Measurements from ENCODE around the gene DVL1. TPM values are rescaled to one million over a fixed set of nuclear protein-coding genes. Genes with fewer than 3 reads are reported as not detected.

The DVL1 gene
- total RNA-seq, 1 experiment from 2014 or later: 91.4 TPM

GRCh38 chr1:1309251-1310108, 39.7 kb downstream of the DVL1 start (continued):
- TF ChIP-seq ZNF532 (CRISPR knock-in tag; IDR thresholded peaks at IDR 0.05; ENCODE audit: borderline replicate concordance) (no peak), FOXK1 (CRISPR knock-in tag; IDR thresholded peaks at IDR 0.05) (0 out of 2 replicates have a peak, but pooled peaks have one; percentile 24)

- no peak for ATAC-seq
- POLR2A ChIA-PET: interaction anchor here (1.2 kb wide), 1 partner anchor 67 kb away, joined by 3 read pairs; the partner anchor contains the start of gene AURKAIP1
Measured at GRCh38 chr1:1308756-1309250, 40.4 kb downstream of the DVL1 start.

More at GRCh38 chr1:1308756-1309250, 40.4 kb downstream of the DVL1 start:
- Mint-ChIP-seq H3K36me3 (peaks cover 12% of the 10 kb centered on the region), H3K27ac (no peak overlapping the region), H3K27me3 (ENCODE audit: low read depth) (peaks cover 6% of the 10 kb centered on the region; the same call in 1 of the 2 replicates), H3K4me3 (peak overlapping the region; percentile 70), H3K4me1 (peaks cover 21% of the 10 kb centered on the region), H3K9me3 (no peaks in the 10 kb centered on the region)
- CTCF ChIA-PET: interaction anchor here (1.8 to 3.2 kb wide), 2 partner anchors 9 to 18 kb away, joined by 6 to 17 read pairs; no protein-coding TSS in a partner anchor
- TF ChIP-seq TP53 (CRISPR knock-in tag; IDR thresholded peaks at IDR 0.05) (0 out of 2 replicates have a peak, but pooled peaks have one; percentile 42), CREB1 (CRISPR knock-in tag; IDR thresholded peaks at IDR 0.05) (no peak), RELA (CRISPR knock-in tag; IDR thresholded peaks at IDR 0.05; ENCODE audit: borderline replicate concordance) (peak; percentile 21; the same call in 1 of the 2 replicates), IRF1 (CRISPR knock-in tag; IDR thresholded peaks at IDR 0.05) (peak; percentile 13; the same call in 1 of the 2 replicates), ARID4B (CRISPR knock-in tag; IDR thresholded peaks at IDR 0.05; ENCODE audit: borderline replicate concordance) (peak; percentile 35; the same call in 1 of the 2 replicates), AFF4 (CRISPR knock-in tag; IDR thresholded peaks at IDR 0.05; ENCODE audit: borderline replicate concordance) (no peak), MYBL2 (CRISPR knock-in tag; IDR thresholded peaks at IDR 0.05) (peak; percentile 15; the same call in 1 of the 2 replicates), FOXK1 (CRISPR knock-in tag; IDR thresholded peaks at IDR 0.05) (0 out of 2 replicates have a peak, but pooled peaks have one; percentile 7), SMAD4 (CRISPR knock-in tag; IDR thresholded peaks at IDR 0.05) (no peak)
- no peak for DNase-seq (ENCODE audit: low spot score)

Measured in WTC11 (cell line).